NCI-H1092 (cell line): ENCODE data around the gene RETN.

Experiments used
- DNase-seq: peaks from one replicate; lab custom pipeline; 2025; lab: John Stamatoyannopoulos, UW

Gene RETN

GRCh38 chr19:7682175-7682855 lies 13.5 kb downstream of the RETN start:
- no peak for DNase-seq

- no peak for DNase-seq
These were observed 16.9 kb downstream of the RETN start for GRCh38 chr19:7685546-7686445.

GRCh38 chr19:7687177-7687576 lies 18.3 kb downstream of the RETN start:
- no peak for DNase-seq

- DNase-seq: no peak
These were observed 20.3 kb downstream of the RETN start for GRCh38 chr19:7689165-7689564.

GRCh38 chr19:7690779-7691258 lies 22.0 kb downstream of the RETN start:
- no peak for DNase-seq

GRCh38 chr19:7691497-7691896 lies 22.6 kb downstream of the RETN start:
- DNase-seq: no peak

- DNase-seq: no peak
These were observed 23.7 kb downstream of the RETN start for GRCh38 chr19:7692417-7693088.

GRCh38 chr19:7694499-7694898 lies 25.6 kb downstream of the RETN start:
- no peak for DNase-seq

- no peak for DNase-seq
These were observed 29.0 kb downstream of the RETN start for GRCh38 chr19:7697721-7698287.

- DNase-seq: no peak
These were observed 29.7 kb downstream of the RETN start for GRCh38 chr19:7698583-7698982.

- DNase-seq: no peak
These were observed 30.2 kb downstream of the RETN start for GRCh38 chr19:7699003-7699402.

- DNase-seq: no peak
These were observed 30.9 kb downstream of the RETN start for GRCh38 chr19:7699417-7700401.

- DNase-seq: no peak
These were observed 32.3 kb downstream of the RETN start for GRCh38 chr19:7701049-7701653.

- DNase-seq: no peak
These were observed 33.0 kb downstream of the RETN start, which contains the start of gene FCER2 for GRCh38 chr19:7701654-7702457. TSS of gene FCER2 (minus strand) at chr19:7702131. CDS start at chr19:7699760, 2,371 bp downstream.

GRCh38 chr19:7703332-7703731 lies 34.5 kb downstream of the RETN start:
- no peak for DNase-seq

- DNase-seq: no peak
These were observed 35.6 kb downstream of the RETN start for GRCh38 chr19:7704280-7705060.

- no peak for DNase-seq
These were observed 36.7 kb downstream of the RETN start for GRCh38 chr19:7705387-7706187.
